Measurements from ENCODE around the gene SPTBN1.

SPTBN1 gene

DNA sequence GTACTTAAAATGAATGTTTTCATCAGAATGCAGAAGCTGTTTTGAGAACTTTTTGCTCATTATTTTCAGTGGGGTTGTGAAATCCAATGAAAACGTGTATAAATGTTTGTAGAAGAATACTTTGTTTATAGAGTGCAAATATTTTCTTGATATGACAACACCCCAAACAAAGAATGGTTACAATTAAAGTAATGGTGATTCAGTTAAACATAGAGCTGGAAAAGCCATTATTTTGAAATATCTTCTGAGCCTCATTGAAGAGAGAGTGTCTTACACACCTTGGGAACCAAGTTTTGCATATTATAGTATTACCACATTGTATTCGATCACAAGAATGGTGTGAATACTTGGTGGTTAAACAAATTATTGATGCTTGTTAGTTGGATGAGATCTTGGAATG lies 48.7 kb downstream of the SPTBN1 start:
- TF ChIP-seq, protein P1, sequence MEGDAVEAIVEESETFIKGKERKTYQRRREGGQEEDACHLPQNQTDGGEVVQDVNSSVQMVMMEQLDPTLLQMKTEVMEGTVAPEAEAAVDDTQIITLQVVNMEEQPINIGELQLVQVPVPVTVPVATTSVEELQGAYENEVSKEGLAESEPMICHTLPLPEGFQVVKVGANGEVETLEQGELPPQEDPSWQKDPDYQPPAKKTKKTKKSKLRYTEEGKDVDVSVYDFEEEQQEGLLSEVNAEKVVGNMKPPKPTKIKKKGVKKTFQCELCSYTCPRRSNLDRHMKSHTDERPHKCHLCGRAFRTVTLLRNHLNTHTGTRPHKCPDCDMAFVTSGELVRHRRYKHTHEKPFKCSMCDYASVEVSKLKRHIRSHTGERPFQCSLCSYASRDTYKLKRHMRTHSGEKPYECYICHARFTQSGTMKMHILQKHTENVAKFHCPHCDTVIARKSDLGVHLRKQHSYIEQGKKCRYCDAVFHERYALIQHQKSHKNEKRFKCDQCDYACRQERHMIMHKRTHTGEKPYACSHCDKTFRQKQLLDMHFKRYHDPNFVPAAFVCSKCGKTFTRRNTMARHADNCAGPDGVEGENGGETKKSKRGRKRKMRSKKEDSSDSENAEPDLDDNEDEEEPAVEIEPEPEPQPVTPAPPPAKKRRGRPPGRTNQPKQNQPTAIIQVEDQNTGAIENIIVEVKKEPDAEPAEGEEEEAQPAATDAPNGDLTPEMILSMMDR (IDR thresholded peaks at IDR 0.05): no peak

DNA sequence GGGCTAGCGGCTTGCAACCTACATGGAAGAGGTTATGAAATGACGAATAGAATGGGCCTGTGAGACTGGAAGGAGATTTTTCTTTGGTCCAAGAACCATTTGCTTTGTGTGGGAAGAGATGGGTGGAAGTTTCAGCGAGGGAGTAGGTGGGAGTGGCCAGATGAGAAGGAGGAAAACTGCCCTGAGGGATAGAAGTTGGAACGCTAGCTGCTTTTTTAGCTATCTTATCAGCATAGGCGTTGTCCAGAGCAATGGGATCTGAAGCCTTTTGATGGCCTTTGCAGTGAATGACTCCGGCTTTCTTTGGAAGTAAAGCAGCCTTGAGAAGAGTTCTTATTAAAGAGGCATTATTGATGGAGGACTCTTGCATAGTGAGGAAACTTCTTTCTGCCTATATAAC lies 52.4 kb downstream of the SPTBN1 start:
- TF ChIP-seq, protein P1 (IDR thresholded peaks at IDR 0.05): no peak

DNA sequence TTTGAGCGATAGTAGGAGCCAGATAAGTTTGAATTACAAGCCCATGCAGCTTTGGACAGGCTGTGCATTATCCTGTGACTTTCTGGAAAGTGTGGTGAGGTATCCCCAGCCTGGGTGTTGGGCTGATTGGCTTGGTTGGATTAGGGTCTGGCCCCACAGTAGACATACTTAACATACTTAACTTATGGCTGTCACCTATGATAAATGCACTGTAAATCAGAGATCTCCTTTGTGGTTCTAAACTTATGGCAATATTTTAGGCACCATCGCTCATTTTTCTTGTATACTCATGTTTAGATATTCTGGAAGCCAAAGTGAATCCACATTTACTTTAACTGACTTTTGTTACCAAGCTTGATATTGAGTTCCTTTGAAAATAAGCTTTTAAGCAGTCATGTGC lies 54.8 kb downstream of the SPTBN1 start:
- TF ChIP-seq, protein P1 (IDR thresholded peaks at IDR 0.05): no peak

DNA sequence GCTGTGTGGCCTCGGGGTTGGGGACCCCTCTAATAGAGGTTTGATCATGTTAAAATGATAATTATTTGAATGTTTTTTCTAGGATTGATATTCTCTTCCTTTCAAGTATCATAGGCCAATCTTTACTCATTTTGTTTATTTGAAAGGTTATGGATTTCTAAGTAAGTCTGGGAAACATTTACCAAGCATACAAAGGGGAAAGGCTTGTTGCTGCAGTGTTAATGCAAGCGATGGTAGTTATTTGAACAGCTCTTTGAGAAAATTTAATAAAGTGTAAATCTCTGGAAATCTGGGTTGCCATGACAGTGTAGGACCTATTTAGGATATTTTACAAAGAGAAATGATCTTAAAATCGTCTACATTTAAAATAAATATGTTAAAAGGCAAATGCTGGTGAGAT lies 56.1 kb downstream of the SPTBN1 start:
- TF ChIP-seq, protein P1 (IDR thresholded peaks at IDR 0.05): no peak

DNA sequence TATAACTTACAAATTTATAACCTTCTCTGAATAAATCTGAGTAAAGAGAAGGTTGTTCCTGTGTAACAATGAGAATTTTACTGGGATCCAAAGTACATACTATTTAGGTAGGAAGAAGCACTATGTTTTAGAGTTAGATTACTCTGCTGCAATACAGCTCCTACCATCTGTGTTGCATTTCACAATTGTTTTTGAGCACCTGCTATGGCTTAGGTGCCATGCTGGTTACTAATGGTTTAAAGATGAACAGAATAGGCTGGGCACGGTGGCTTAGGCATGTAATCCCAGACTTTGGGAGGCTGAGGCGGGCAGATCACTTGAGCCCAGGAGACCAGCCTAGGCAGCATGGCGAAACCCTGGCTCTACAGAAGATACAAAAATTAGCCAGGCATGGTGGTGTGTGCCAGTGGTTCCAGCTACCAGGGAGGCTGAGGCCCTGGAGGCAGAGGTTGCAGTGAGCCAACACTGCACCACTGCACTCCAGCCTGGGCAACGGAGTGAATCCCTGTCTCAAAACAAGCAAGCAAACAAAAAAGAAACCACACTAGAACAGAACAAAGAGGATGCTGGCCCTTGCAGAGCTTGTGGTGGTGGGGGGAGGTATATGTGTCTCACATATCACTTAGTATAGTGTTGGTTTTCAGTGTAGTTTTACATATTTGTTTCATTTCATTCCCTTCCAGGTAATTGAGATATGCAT lies 56.7 kb downstream of the SPTBN1 start:
- TF ChIP-seq, protein P1 (IDR thresholded peaks at IDR 0.05): no peak

DNA sequence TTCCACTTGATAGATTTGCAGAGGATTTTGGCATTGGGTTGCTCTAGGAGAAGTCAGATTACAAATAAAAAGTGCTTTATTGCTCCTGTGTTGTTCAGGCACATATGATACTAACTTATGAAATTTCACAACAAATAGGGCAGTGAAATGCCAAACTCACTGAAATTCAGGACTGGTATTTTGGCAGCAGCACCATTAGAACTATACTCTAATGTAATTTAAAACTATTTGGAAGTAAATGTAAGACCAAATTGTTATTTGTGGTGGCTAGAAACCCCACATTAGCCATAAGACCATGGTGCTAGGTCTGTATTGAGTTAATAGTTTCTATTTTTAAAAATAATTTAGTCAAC lies 57.2 kb downstream of the SPTBN1 start:
- TF ChIP-seq, protein P1 (IDR thresholded peaks at IDR 0.05): no peak

DNA sequence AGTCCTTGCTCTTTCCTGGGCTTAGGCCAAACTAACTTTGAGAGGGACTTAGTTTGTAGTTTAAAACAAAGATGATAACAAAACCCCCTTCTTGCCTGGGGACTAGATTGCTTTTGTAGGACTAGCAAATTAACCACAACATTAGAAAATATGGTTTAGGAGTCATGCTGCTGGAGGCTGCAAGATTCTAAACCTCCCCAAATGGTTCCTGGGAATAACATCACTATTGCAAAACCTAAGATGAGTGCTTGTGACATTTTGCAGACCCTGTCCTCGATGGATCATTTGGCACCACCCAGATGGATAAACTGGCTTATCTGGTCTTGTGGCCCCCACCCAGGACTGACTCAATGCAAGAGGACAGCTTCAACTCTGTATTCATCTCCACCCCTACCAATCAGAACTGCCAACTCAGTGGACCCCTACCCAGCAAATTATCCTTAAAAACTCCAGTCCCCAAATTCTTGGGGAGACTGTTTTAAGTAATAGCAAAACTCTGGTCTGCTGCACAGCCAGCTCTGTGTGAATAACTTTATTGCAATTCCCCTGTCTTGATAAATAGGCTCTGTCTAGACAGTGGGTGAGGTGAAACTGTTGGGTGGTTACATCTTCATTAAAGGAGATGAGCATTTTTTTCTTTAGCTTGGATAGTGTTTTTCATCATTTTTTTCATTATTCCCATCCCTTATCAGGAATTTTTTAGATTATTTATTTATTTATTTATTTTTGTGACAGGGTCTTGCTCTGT lies 58.9 kb downstream of the SPTBN1 start:
- TF ChIP-seq, protein P1 (IDR thresholded peaks at IDR 0.05): no peak
